Liver (tissue), 9 donors: Measurements from ENCODE around the gene GSC. TPM values are rescaled to one million over a fixed set of nuclear protein-coding genes. Genes with fewer than 3 reads are reported as not detected.

Experiments
- DNase-seq: peaks from one replicate; pipeline ENCODE4 v3.0.0-alpha.2; 2017; ENCODE audit warnings: low spot score
- H3K27ac ChIP-seq, 2 donors: one replicate each; pipeline ENCODE4 v1.7.0; 2013; ENCODE audit warnings: inconsistent platforms in 2 of 2, low read length in 2 of 2, control low read depth in 1 of 2, low read depth in 1 of 2, mild to moderate bottlenecking in 1 of 2
- H3K27me3 ChIP-seq, 4 donors: one replicate each; pipeline versions ENCODE4 v1.6.1 to v1.7.0; 2013; ENCODE audit warnings: low read length in 3 of 4, inconsistent platforms in 1 of 4, mild to moderate bottlenecking in 1 of 4, moderate library complexity in 1 of 4; ENCODE audit not compliant: control insufficient read depth in 4 of 4, insufficient read depth in 4 of 4
- H3K36me3 ChIP-seq, 4 donors: one replicate each; pipeline versions ENCODE4 v1.6.1 to v1.7.0; 2013; ENCODE audit warnings: low read length in 3 of 4, mild to moderate bottlenecking in 3 of 4, low read depth in 1 of 4, moderate library complexity in 1 of 4; ENCODE audit not compliant: control insufficient read depth in 4 of 4, insufficient read depth in 3 of 4
- H3K4me1 ChIP-seq, 4 donors: one replicate each; pipeline versions ENCODE4 v1.6.1 to v1.7.0; 2013; ENCODE audit warnings: low read length in 3 of 4, mild to moderate bottlenecking in 3 of 4, moderate library complexity in 1 of 4; ENCODE audit not compliant: control insufficient read depth in 4 of 4, insufficient read depth in 4 of 4
- H3K4me3 ChIP-seq, 3 donors: one replicate each; pipeline versions ENCODE4 v1.6.1 to v1.7.0; 2013; ENCODE audit warnings: low read length in 3 of 3, control low read depth in 1 of 3, low read depth in 1 of 3, mild to moderate bottlenecking in 1 of 3
- H3K9ac ChIP-seq, 2 donors: one replicate each; pipeline ENCODE4 v1.7.0; 2013; ENCODE audit warnings: low read length in 2 of 2, mild to moderate bottlenecking in 2 of 2, moderate library complexity in 2 of 2, control low read depth in 1 of 2, low read depth in 1 of 2
- H3K9me3 ChIP-seq, 4 donors: one replicate each; pipeline versions ENCODE4 v1.6.1 to v1.7.0; 2013; ENCODE audit warnings: low read length in 3 of 4; ENCODE audit not compliant: control insufficient read depth in 4 of 4
- CTCF ChIP-seq: fragments of 150-350 bp; IDR thresholded peaks from 2 replicates; pipeline ENCODE4 v1.5.1; 2017; ENCODE audit warnings: improper control_type of control experiment, low read depth, low read length; ENCODE audit not compliant: missing input control
- EGR1 ChIP-seq, 2 donors: IDR thresholded peaks; 2 replicates each; pipeline ENCODE4 v1.6.1; 2016 to 2018; ENCODE audit warnings: antibody characterized with exemption in 2 of 2, low read depth in 2 of 2
- FOXA1 ChIP-seq: IDR thresholded peaks from 2 replicates; pipeline ENCODE4 v1.6.1; 2016; ENCODE audit warnings: antibody characterized with exemption
- FOXA2 ChIP-seq: IDR thresholded peaks from 2 replicates; pipeline ENCODE4 v1.6.1; 2016; ENCODE audit warnings: antibody characterized with exemption
- GABPA ChIP-seq, 2 donors: IDR thresholded peaks in 1 of 2; conservative IDR thresholded peaks in 1 of 2; 2 replicates each; pipeline ENCODE4 v1.6.1; 2016; ENCODE audit warnings: antibody characterized with exemption in 2 of 2, mild to moderate bottlenecking in 1 of 2, moderate library complexity in 1 of 2
- HNF4A ChIP-seq, 2 donors: conservative IDR thresholded peaks; 2 replicates each; pipeline ENCODE4 v1.6.1; 2016; ENCODE audit warnings: antibody characterized with exemption in 2 of 2, mild to moderate bottlenecking in 2 of 2
- HNF4G ChIP-seq: IDR thresholded peaks from 2 replicates; pipeline ENCODE4 v1.6.1; 2016; ENCODE audit warnings: antibody characterized with exemption
- MAX ChIP-seq: IDR thresholded peaks from 2 replicates; pipeline ENCODE4 v1.6.1; 2016; ENCODE audit warnings: antibody characterized with exemption
- RAD21 ChIP-seq, 2 donors: IDR thresholded peaks; 2 replicates each; pipeline ENCODE4 v1.6.1; 2016; ENCODE audit warnings: antibody characterized with exemption in 2 of 2, mild to moderate bottlenecking in 2 of 2
- REST ChIP-seq: IDR thresholded peaks from 2 replicates; pipeline ENCODE4 v1.6.1; 2016; ENCODE audit warnings: antibody characterized with exemption, mild to moderate bottlenecking
- RXRA ChIP-seq, 2 donors: IDR thresholded peaks; 2 replicates each; pipeline ENCODE4 v1.6.1; 2017 to 2018; ENCODE audit warnings: antibody characterized with exemption in 2 of 2, mild to moderate bottlenecking in 1 of 2
- ZBTB33 ChIP-seq: IDR thresholded peaks from 2 replicates; pipeline ENCODE4 v1.6.1; 2016; ENCODE audit warnings: antibody characterized with exemption
- WGBS: extraction: QIAGEN DNeasy Blood & Tissue Kit; methylation state at CpG from one replicate; pipeline ENCODE4 v1.1.7; 2013; 5-methylcytosine and 5-hydroxymethylcytosine counted together
- polyA plus RNA-seq, 2 donors: library from polyadenylated mRNA; stranded (reverse) in 1 of 2; unstranded in 1 of 2; fragments of 200-250 nt in 1 of 2; fragments of >200 nt in 1 of 2; fragmentation: Nextera tagmentation in 1 of 2; extraction: Ambion mirVana in 1 of 2; gene quantifications; one replicate each; pipeline versions ENCODE4 v1.2.1 to v1.2.3, GENCODE V29; 2013 to 2015
- total RNA-seq, 2 donors: library from RNA; depleted of rRNA; stranded (reverse); fragments of >200 nt; gene quantifications; one replicate each; pipeline ENCODE4 v1.2.3, GENCODE V29; 2014
- TF ChIP-seq, protein P1 (sequence below): IDR thresholded peaks from 2 replicates; pipeline ENCODE4 v1.6.1; 2016; ENCODE audit warnings: antibody characterized with exemption
- donor health status: healthy.
- donor health status: healthy.
- donor health status: healthy.
- donor health status: healthy.
- donor health status: healthy.

GSC gene
- total and polyA plus RNA-seq, 4 donors: not detected

DNA sequence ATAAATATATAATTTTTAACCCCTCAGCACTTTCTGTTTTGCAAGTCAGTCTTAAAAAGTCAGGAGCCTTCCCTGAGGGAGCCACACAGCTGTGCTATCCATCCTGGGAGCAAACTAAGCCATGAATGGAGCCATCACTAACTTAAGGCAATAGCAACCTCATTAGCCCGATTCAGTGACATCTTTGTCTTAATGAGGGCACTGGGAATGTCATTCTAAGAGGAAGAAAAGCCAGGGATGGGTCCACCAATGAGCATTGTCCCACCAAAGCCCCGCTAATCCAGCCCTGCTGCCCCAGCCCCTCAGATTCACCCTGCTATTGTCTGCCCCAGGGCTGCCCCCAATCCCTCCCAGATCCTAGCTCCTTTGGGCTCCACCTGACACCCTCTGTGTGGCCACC, 19.5 kb downstream of the GSC start:
- Histone ChIP-seq H3K9me3 (no peaks in the 10 kb centered on the region), H3K36me3 (no peaks in the 10 kb centered on the region), H3K9ac (no peak overlapping the region), H3K4me1 (no peaks in the 10 kb centered on the region), H3K27me3 (no peaks in the 10 kb centered on the region), H3K27ac (no peak overlapping the region), H3K4me3 (no peak overlapping the region)
- WGBS: 69% methylated on average over 2 of the region's 2 CpGs
- DNase-seq: no peak
- TF ChIP-seq, protein P1, sequence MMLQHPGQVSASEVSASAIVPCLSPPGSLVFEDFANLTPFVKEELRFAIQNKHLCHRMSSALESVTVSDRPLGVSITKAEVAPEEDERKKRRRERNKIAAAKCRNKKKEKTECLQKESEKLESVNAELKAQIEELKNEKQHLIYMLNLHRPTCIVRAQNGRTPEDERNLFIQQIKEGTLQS: no peak
- TF ChIP-seq FOXA2 (no peak), ZBTB33 (no peak), FOXA1 (no peak), RXRA (IDR thresholded peaks at IDR 0.05) (no peak), CTCF (no peak), REST (no peak), GABPA (IDR thresholded peaks at IDR 0.05 in 1 of 2, conservative IDR thresholded peaks at IDR 0.05 in 1 of 2) (no peak), EGR1 (IDR thresholded peaks at IDR 0.05; ENCODE audit: low read depth in 2 of 2) (no peak), MAX (no peak), HNF4A (conservative IDR thresholded peaks at IDR 0.05) (no peak), HNF4G (no peak)

- Histone ChIP-seq H3K9ac (no peak overlapping the region), H3K4me1 (no peaks in the 10 kb centered on the region), H3K4me3 (no peak overlapping the region), H3K27me3 (no peaks in the 10 kb centered on the region), H3K9me3 (no peaks in the 10 kb centered on the region), H3K27ac (no peak overlapping the region), H3K36me3 (no peaks in the 10 kb centered on the region)
- TF ChIP-seq RAD21 (IDR thresholded peaks at IDR 0.05): peak; percentile 61 to 68
- no peak for TF ChIP-seq FOXA2
- TF ChIP-seq CTCF: peak; percentile 39
- DNase-seq: no peak
- WGBS: 32% methylated on average over 11 of the region's 11 CpGs
These were observed 21.1 kb downstream of the GSC start for GRCh38 chr14:94748667-94749347.
